HL-60 (cell line): ENCODE measurements around the gene ACKR4.

Experiments used
- TF ChIP-seq, protein P1 (sequence below): IDR thresholded peaks from one replicate; pipeline ENCODE4 v1.5.1; 2011; ENCODE audit warnings: low read length, control low read depth, inconsistent platforms; ENCODE audit not compliant: insufficient read depth
- TF ChIP-seq, protein P2 (sequence below): IDR thresholded peaks from 2 replicates; pipeline ENCODE4 v1.6.1; 2012; ENCODE audit warnings: low read depth; ENCODE audit not compliant: insufficient replicate concordance

DNA sequence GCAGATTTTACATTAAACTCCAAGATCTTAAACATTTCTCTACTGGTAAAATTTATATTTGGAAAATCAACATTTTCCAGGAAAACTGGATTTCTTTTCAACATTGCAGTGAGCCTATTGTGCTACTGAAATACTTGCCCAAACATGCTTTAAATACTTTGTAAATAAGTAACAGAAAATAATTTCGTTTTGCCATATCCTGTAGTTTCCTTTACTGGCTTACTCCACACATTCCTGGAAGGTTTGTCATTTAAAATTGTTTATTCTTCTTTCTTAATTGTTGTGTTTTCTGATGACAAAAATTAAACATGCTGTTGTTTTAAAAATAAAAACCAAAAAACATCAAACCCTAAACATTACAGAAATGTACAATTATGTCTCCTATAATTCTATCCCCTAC, 40.5 kb downstream of the ACKR4 start:
- TF ChIP-seq, protein P1, sequence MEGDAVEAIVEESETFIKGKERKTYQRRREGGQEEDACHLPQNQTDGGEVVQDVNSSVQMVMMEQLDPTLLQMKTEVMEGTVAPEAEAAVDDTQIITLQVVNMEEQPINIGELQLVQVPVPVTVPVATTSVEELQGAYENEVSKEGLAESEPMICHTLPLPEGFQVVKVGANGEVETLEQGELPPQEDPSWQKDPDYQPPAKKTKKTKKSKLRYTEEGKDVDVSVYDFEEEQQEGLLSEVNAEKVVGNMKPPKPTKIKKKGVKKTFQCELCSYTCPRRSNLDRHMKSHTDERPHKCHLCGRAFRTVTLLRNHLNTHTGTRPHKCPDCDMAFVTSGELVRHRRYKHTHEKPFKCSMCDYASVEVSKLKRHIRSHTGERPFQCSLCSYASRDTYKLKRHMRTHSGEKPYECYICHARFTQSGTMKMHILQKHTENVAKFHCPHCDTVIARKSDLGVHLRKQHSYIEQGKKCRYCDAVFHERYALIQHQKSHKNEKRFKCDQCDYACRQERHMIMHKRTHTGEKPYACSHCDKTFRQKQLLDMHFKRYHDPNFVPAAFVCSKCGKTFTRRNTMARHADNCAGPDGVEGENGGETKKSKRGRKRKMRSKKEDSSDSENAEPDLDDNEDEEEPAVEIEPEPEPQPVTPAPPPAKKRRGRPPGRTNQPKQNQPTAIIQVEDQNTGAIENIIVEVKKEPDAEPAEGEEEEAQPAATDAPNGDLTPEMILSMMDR, result no peak
- TF ChIP-seq, protein P2, sequence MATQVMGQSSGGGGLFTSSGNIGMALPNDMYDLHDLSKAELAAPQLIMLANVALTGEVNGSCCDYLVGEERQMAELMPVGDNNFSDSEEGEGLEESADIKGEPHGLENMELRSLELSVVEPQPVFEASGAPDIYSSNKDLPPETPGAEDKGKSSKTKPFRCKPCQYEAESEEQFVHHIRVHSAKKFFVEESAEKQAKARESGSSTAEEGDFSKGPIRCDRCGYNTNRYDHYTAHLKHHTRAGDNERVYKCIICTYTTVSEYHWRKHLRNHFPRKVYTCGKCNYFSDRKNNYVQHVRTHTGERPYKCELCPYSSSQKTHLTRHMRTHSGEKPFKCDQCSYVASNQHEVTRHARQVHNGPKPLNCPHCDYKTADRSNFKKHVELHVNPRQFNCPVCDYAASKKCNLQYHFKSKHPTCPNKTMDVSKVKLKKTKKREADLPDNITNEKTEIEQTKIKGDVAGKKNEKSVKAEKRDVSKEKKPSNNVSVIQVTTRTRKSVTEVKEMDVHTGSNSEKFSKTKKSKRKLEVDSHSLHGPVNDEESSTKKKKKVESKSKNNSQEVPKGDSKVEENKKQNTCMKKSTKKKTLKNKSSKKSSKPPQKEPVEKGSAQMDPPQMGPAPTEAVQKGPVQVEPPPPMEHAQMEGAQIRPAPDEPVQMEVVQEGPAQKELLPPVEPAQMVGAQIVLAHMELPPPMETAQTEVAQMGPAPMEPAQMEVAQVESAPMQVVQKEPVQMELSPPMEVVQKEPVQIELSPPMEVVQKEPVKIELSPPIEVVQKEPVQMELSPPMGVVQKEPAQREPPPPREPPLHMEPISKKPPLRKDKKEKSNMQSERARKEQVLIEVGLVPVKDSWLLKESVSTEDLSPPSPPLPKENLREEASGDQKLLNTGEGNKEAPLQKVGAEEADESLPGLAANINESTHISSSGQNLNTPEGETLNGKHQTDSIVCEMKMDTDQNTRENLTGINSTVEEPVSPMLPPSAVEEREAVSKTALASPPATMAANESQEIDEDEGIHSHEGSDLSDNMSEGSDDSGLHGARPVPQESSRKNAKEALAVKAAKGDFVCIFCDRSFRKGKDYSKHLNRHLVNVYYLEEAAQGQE, result no peak
